ENCODE measurements around the gene BMP7. TPM values are rescaled to one million over a fixed set of nuclear protein-coding genes. Genes with fewer than 3 reads are reported as not detected.

The BMP7 gene
- polyA plus RNA-seq, 4 donors = 0.92 to 3.4 TPM; not detected in 2

GRCh38 chr20:57220337-57221145, 45.9 kb downstream of the BMP7 start:
- H3K27ac ChIP-seq (ENCODE audit: low read depth in 1 of 3, low read length in 2 of 3) = no peak overlapping the region
- no peak overlapping the region for H3K4me3 ChIP-seq (ENCODE audit: low read depth in 1 of 3, low read length in 3 of 3)
- H3K4me1 ChIP-seq (ENCODE audit: control insufficient read depth in 3 of 3, insufficient read depth in 2 of 3, low read depth in 1 of 3, low read length in 2 of 3) = no peaks in the 10 kb centered on the region
- no peak for FAIRE-seq
- 75 to 83% (median 78%) methylated on average over 14 of the region's 14 CpGs for WGBS, 3 donors
- H3K9me3 ChIP-seq (ENCODE audit: control insufficient read depth in 2 of 2, insufficient read depth in 1 of 2, low read depth in 1 of 2, low read length in 1 of 2) = no peaks in the 10 kb centered on the region
- H3K36me3 ChIP-seq (ENCODE audit: control insufficient read depth in 3 of 3, insufficient read depth in 2 of 3, low read depth in 1 of 3, low read length in 3 of 3) = no peaks in the 10 kb centered on the region
- DNase-seq = no peak
- H3K27me3 ChIP-seq (ENCODE audit: control insufficient read depth in 3 of 3, insufficient read depth in 3 of 3, low read length in 3 of 3) = no peaks in the 10 kb centered on the region

DNA sequence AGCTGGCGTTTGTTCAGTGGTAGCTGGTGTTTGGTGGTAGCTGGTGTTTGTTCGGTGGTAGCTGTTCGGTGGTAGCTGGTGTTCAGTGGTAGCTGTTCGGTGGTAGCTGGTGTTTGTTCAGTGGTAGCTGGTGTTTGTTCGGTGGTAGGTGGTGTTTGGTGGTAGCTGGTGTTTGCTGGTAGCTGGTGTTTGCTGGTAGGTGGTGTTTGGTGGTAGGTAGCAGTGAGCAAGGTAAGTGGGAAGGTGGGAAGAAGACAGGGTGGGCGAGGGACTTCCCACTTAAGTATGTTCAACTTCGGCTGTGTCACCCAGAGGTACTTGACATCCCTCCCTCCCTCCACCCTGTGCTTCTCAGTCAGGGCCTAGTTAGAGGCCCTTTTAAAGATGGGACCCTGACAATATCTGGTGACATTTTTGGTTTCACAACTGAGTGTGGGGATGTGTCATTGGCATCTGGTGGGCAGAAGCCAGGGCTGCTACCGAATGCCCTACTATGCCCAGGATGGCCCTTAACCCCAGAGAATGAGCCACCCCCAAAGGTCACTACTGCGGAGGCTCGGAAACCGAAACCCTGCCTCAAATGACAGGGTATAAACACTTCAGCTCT, 47.3 kb downstream of the BMP7 start:
- DNase-seq (no peak), FAIRE-seq (no peak)
- no peak overlapping the region for H3K4me3 ChIP-seq (ENCODE audit: low read depth in 1 of 3, low read length in 3 of 3)
- no peaks in the 10 kb centered on the region for H3K36me3 ChIP-seq (ENCODE audit: control insufficient read depth in 3 of 3, insufficient read depth in 2 of 3, low read depth in 1 of 3, low read length in 3 of 3)
- WGBS, 3 donors = 90 to 92% (median 91%) methylated on average over 11 of the region's 11 CpGs
- no peaks in the 10 kb centered on the region for H3K4me1 ChIP-seq (ENCODE audit: control insufficient read depth in 3 of 3, insufficient read depth in 2 of 3, low read depth in 1 of 3, low read length in 2 of 3)
- no peaks in the 10 kb centered on the region for H3K27me3 ChIP-seq (ENCODE audit: control insufficient read depth in 3 of 3, insufficient read depth in 3 of 3, low read length in 3 of 3)
- H3K27ac ChIP-seq (ENCODE audit: low read depth in 1 of 3, low read length in 2 of 3) = no peak overlapping the region
- H3K9me3 ChIP-seq (ENCODE audit: control insufficient read depth in 2 of 2, insufficient read depth in 1 of 2, low read depth in 1 of 2, low read length in 1 of 2) = no peaks in the 10 kb centered on the region

DNA sequence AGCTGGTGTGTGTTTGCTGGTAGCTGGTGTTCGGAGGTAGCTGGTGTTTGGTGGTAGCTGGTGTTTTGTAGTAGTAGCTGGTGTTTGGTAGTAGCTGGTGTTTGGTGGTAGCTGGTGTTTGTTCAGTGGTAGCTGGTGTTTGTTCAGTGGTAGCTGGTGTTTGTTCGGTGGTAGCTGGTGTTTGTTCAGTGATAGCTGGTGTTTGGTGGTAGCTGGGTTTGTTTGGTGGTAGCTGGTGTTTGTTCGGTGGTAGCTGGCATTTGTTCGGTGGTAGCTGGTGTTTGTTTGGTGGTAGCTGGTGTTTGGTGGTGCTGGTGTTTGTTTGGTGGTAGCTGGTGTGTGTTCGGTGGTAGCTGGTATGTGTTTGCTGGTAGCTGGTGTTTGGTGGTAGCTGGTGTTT, 48.0 kb downstream of the BMP7 start:
- FAIRE-seq (no peak), DNase-seq (no peak)
- Histone ChIP-seq H3K27me3 (ENCODE audit: control insufficient read depth in 3 of 3, insufficient read depth in 3 of 3, low read length in 3 of 3) (no peaks in the 10 kb centered on the region), H3K9me3 (ENCODE audit: control insufficient read depth in 2 of 2, insufficient read depth in 1 of 2, low read depth in 1 of 2, low read length in 1 of 2) (no peaks in the 10 kb centered on the region), H3K4me3 (ENCODE audit: low read depth in 1 of 3, low read length in 3 of 3) (no peak overlapping the region), H3K27ac (ENCODE audit: low read depth in 1 of 3, low read length in 2 of 3) (no peak overlapping the region), H3K4me1 (ENCODE audit: control insufficient read depth in 3 of 3, insufficient read depth in 2 of 3, low read depth in 1 of 3, low read length in 2 of 3) (no peaks in the 10 kb centered on the region), H3K36me3 (ENCODE audit: control insufficient read depth in 3 of 3, insufficient read depth in 2 of 3, low read depth in 1 of 3, low read length in 3 of 3) (no peaks in the 10 kb centered on the region)
- 91 to 94% (median 91%) methylated on average over 5 of the region's 5 CpGs for WGBS, 3 donors

DNA sequence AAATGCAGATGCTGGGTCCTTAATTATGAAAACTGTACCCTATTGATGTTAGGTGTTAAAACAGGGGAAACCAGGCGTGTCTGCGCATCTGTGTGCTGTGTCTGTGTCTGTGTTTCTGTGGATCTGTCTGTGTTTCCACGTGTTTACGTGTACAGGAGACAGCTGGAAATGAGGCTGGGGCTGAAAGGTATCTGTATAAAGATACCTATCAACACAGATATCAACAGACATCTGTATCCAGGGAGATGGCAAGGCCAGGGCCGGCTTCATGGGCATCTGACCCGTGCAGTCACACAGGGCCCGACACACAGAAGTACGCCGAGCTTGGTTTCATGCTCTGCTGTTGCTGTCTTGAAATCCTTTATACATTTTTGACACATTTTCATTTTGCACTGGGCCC, 48.6 kb downstream of the BMP7 start:
- H3K27ac ChIP-seq (ENCODE audit: low read depth in 1 of 3, low read length in 2 of 3) = no peak overlapping the region
- H3K27me3 ChIP-seq (ENCODE audit: control insufficient read depth in 3 of 3, insufficient read depth in 3 of 3, low read length in 3 of 3) = no peaks in the 10 kb centered on the region
- no peak overlapping the region for H3K4me3 ChIP-seq (ENCODE audit: low read depth in 1 of 3, low read length in 3 of 3)
- no peaks in the 10 kb centered on the region for H3K9me3 ChIP-seq (ENCODE audit: control insufficient read depth in 2 of 2, insufficient read depth in 1 of 2, low read depth in 1 of 2, low read length in 1 of 2)
- peaks cover 0 to 3% (median 0%) of the 10 kb centered on the region in 3 donors for H3K4me1 ChIP-seq (ENCODE audit: control insufficient read depth in 3 of 3, insufficient read depth in 2 of 3, low read depth in 1 of 3, low read length in 2 of 3)
- no peak for DNase-seq
- no peak for FAIRE-seq
- WGBS, 3 donors = 76 to 85% (median 85%) methylated on average over 9 of the region's 9 CpGs
- H3K36me3 ChIP-seq (ENCODE audit: control insufficient read depth in 3 of 3, insufficient read depth in 2 of 3, low read depth in 1 of 3, low read length in 3 of 3) = no peaks in the 10 kb centered on the region

DNA sequence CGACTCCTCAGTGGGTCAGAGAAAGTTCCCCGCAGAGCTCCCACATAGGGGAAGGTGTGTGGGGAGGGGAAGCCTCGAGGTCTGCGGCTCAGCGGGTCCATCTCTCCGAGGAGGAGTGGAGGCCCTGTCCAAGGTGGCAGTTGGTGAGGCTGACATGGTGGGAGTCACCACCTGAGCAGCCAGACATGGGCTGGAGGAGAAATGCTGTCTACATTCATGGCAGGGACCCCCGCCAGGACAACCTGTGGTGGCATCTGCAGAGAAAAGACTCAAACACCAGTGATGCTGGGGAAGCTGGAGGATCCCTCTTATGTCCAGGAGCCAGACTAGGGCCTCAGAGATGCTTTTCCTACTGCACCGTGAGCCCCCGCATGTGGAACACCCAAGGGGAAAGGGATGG, 49.8 kb downstream of the BMP7 start:
- no peaks in the 10 kb centered on the region for H3K9me3 ChIP-seq (ENCODE audit: control insufficient read depth in 2 of 2, insufficient read depth in 1 of 2, low read depth in 1 of 2, low read length in 1 of 2)

DNA sequence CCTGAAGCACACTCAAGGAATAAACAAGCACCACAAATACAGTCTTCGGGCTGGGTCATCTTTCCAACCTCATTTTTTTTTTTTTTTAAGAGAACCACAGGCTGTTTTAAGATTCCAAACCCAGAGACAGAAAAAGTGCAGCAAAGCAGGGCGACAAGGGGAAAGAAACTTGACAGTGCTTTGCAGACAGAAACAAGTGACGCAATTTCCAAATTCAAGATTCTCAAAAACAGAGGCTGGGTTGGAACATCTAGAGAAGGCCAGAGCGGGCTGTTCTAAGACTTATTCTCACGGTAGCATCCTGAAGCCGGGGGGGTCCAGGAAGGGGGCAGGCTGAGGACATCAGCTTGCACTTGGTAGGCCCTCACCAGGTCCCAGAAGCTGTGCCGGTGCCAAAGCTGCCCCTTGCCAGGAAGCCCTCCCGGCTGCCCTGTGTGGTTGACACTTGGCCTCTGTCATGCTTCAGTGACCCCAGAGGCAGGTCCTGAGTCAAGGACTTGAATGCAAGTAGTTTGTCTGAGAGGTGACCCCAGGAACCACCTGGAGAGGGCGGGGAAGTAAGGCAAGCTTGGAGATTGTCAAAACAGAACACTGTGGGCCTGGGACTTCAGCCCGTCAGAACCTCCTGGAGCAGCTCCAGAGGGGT, 50.5 kb downstream of the BMP7 start:
- 80 to 92% (median 89%) methylated on average over 10 of the region's 10 CpGs for WGBS, 3 donors
- H3K4me3 ChIP-seq (ENCODE audit: low read depth in 1 of 3, low read length in 3 of 3) = no peak overlapping the region
- no peak overlapping the region for H3K27ac ChIP-seq (ENCODE audit: low read depth in 1 of 3, low read length in 2 of 3)
- DNase-seq = no peak
- H3K27me3 ChIP-seq (ENCODE audit: control insufficient read depth in 3 of 3, insufficient read depth in 3 of 3, low read length in 3 of 3) = no peaks in the 10 kb centered on the region
- H3K36me3 ChIP-seq (ENCODE audit: control insufficient read depth in 3 of 3, insufficient read depth in 2 of 3, low read depth in 1 of 3, low read length in 3 of 3) = no peaks in the 10 kb centered on the region
- FAIRE-seq = no peak
- H3K4me1 ChIP-seq (ENCODE audit: control insufficient read depth in 3 of 3, insufficient read depth in 2 of 3, low read depth in 1 of 3, low read length in 2 of 3) = peaks cover 0 to 16% (median 0%) of the 10 kb centered on the region in 3 donors
- no peaks in the 10 kb centered on the region for H3K9me3 ChIP-seq (ENCODE audit: control insufficient read depth in 2 of 2, insufficient read depth in 1 of 2, low read depth in 1 of 2, low read length in 1 of 2)

More for the DNA sequence above, 49.8 kb downstream of the BMP7 start:
- no peak overlapping the region for H3K4me3 ChIP-seq (ENCODE audit: low read depth in 1 of 3, low read length in 3 of 3)
- FAIRE-seq (no peak), DNase-seq (no peak)
- no peaks in the 10 kb centered on the region for H3K36me3 ChIP-seq (ENCODE audit: control insufficient read depth in 3 of 3, insufficient read depth in 2 of 3, low read depth in 1 of 3, low read length in 3 of 3)
- peaks cover 0 to 10% (median 0%) of the 10 kb centered on the region in 3 donors for H3K4me1 ChIP-seq (ENCODE audit: control insufficient read depth in 3 of 3, insufficient read depth in 2 of 3, low read depth in 1 of 3, low read length in 2 of 3)
- no peak overlapping the region for H3K27ac ChIP-seq (ENCODE audit: low read depth in 1 of 3, low read length in 2 of 3)
- no peaks in the 10 kb centered on the region for H3K27me3 ChIP-seq (ENCODE audit: control insufficient read depth in 3 of 3, insufficient read depth in 3 of 3, low read length in 3 of 3)
- 66 to 80% (median 77%) methylated on average over 9 of the region's 9 CpGs for WGBS, 3 donors

GRCh38 chr20:57215426-57215825, 51.0 kb downstream of the BMP7 start:
- Histone ChIP-seq H3K4me1 (ENCODE audit: control insufficient read depth in 3 of 3, insufficient read depth in 2 of 3, low read depth in 1 of 3, low read length in 2 of 3) (peaks cover 0 to 21% (median 0%) of the 10 kb centered on the region in 3 donors), H3K27me3 (ENCODE audit: control insufficient read depth in 3 of 3, insufficient read depth in 3 of 3, low read length in 3 of 3) (no peaks in the 10 kb centered on the region), H3K9me3 (ENCODE audit: control insufficient read depth in 2 of 2, insufficient read depth in 1 of 2, low read depth in 1 of 2, low read length in 1 of 2) (no peaks in the 10 kb centered on the region), H3K4me3 (ENCODE audit: low read depth in 1 of 3, low read length in 3 of 3) (no peak overlapping the region), H3K36me3 (ENCODE audit: control insufficient read depth in 3 of 3, insufficient read depth in 2 of 3, low read depth in 1 of 3, low read length in 3 of 3) (no peaks in the 10 kb centered on the region), H3K27ac (ENCODE audit: low read depth in 1 of 3, low read length in 2 of 3) (no peak overlapping the region)
- 79 to 90% (median 85%) methylated on average over 6 of the region's 6 CpGs for WGBS, 3 donors
- FAIRE-seq (no peak), DNase-seq (no peak)

DNA sequence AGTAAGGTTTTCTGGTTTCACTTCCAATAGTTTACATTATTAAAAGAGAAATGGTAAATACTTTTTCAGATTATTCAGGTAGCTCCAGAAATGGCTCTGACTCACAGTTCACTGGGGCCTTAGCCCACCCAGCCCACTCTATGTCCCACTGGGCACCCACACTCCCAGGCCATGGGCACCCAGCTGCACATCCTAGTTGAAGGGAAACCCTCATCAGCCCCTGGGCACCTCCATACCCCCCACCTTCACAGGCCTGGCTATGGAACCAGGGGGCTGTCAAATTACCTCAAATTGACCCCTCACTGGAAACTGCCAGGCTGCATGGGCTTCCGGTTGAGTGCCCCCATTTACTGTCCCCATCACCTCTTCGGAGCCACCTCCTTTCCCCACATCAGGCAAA, 51.5 kb downstream of the BMP7 start:
- FAIRE-seq (no peak), DNase-seq (no peak)
- WGBS, 3 donors = 95 to 100% (median 100%) methylated on average over 2 of the region's 2 CpGs
- no peak overlapping the region for H3K4me3 ChIP-seq (ENCODE audit: low read depth in 1 of 3, low read length in 3 of 3)
- no peaks in the 10 kb centered on the region for H3K27me3 ChIP-seq (ENCODE audit: control insufficient read depth in 3 of 3, insufficient read depth in 3 of 3, low read length in 3 of 3)
- H3K36me3 ChIP-seq (ENCODE audit: control insufficient read depth in 3 of 3, insufficient read depth in 2 of 3, low read depth in 1 of 3, low read length in 3 of 3) = no peaks in the 10 kb centered on the region
- no peak overlapping the region for H3K27ac ChIP-seq (ENCODE audit: low read depth in 1 of 3, low read length in 2 of 3)
- H3K4me1 ChIP-seq (ENCODE audit: control insufficient read depth in 3 of 3, insufficient read depth in 2 of 3, low read depth in 1 of 3, low read length in 2 of 3) = peaks cover 0 to 25% (median 0%) of the 10 kb centered on the region in 3 donors
- H3K9me3 ChIP-seq (ENCODE audit: control insufficient read depth in 2 of 2, insufficient read depth in 1 of 2, low read depth in 1 of 2, low read length in 1 of 2) = no peaks in the 10 kb centered on the region
